Measurements from ENCODE around the gene PGLYRP4.

The PGLYRP4 gene

GRCh38 chr1:153374071-153374470, 25.4 kb upstream of the PGLYRP4 start:
- no peak overlapping the region for H3K27ac ChIP-seq
- no peak for TF ChIP-seq CTCF (conservative IDR thresholded peaks at IDR 0.05)

- H3K27ac ChIP-seq = no peak overlapping the region
- TF ChIP-seq CTCF (conservative IDR thresholded peaks at IDR 0.05) = no peak
Measured at GRCh38 chr1:153372571-153372970, 23.9 kb upstream of the PGLYRP4 start.

GRCh38 chr1:153371231-153371630, 22.6 kb upstream of the PGLYRP4 start:
- no peak overlapping the region for H3K27ac ChIP-seq
- no peak for TF ChIP-seq CTCF (conservative IDR thresholded peaks at IDR 0.05)

- H3K27ac ChIP-seq = peak overlapping the region; percentile 47
- TF ChIP-seq CTCF (conservative IDR thresholded peaks at IDR 0.05) = no peak
Measured at GRCh38 chr1:153370146-153370545, 21.5 kb upstream of the PGLYRP4 start.

- no peak overlapping the region for H3K27ac ChIP-seq
Measured at GRCh38 chr1:153368495-153368894, 19.9 kb upstream of the PGLYRP4 start.

GRCh38 chr1:153367090-153367489, 18.4 kb upstream of the PGLYRP4 start:
- no peak for TF ChIP-seq CTCF (conservative IDR thresholded peaks at IDR 0.05)
- H3K27ac ChIP-seq = no peak overlapping the region

More at GRCh38 chr1:153368495-153368894, 19.9 kb upstream of the PGLYRP4 start:
- TF ChIP-seq CTCF (conservative IDR thresholded peaks at IDR 0.05) = no peak

GRCh38 chr1:153366261-153366660, 17.6 kb upstream of the PGLYRP4 start:
- no peak for TF ChIP-seq CTCF (conservative IDR thresholded peaks at IDR 0.05)

GRCh38 chr1:153365696-153366095, 17.1 kb upstream of the PGLYRP4 start:
- no peak for TF ChIP-seq CTCF (conservative IDR thresholded peaks at IDR 0.05)
- no peak overlapping the region for H3K27ac ChIP-seq

More at GRCh38 chr1:153366261-153366660, 17.6 kb upstream of the PGLYRP4 start:
- H3K27ac ChIP-seq = no peak overlapping the region

Measured in VCaP (cell line).